Measurements from ENCODE around the gene ALPG.

- TF ChIP-seq, protein P1, sequence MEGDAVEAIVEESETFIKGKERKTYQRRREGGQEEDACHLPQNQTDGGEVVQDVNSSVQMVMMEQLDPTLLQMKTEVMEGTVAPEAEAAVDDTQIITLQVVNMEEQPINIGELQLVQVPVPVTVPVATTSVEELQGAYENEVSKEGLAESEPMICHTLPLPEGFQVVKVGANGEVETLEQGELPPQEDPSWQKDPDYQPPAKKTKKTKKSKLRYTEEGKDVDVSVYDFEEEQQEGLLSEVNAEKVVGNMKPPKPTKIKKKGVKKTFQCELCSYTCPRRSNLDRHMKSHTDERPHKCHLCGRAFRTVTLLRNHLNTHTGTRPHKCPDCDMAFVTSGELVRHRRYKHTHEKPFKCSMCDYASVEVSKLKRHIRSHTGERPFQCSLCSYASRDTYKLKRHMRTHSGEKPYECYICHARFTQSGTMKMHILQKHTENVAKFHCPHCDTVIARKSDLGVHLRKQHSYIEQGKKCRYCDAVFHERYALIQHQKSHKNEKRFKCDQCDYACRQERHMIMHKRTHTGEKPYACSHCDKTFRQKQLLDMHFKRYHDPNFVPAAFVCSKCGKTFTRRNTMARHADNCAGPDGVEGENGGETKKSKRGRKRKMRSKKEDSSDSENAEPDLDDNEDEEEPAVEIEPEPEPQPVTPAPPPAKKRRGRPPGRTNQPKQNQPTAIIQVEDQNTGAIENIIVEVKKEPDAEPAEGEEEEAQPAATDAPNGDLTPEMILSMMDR (IDR thresholded peaks at IDR 0.05; ENCODE audit: insufficient read depth, low read length, poor library complexity, severe bottlenecking): no peak
- no peak for TF ChIP-seq EZH2phosphoT487 (conservative IDR thresholded peaks at IDR 0.05; ENCODE audit: low read length)
Measured at GRCh38 chr2:232390661-232391060, 16.0 kb upstream of the ALPG start.
